Testis (tissue), 3 donors: ENCODE results near the gene DVL1. TPM values are rescaled to one million over a fixed set of nuclear protein-coding genes. Genes with fewer than 3 reads are reported as not detected.

Experiments used
- DNase-seq: peaks from one replicate; pipeline ENCODE4 v3.0.0-alpha.2; 2019
- H3K27ac ChIP-seq, 2 donors: fragments of 200-600 bp; sonication (generic); one replicate each; pipeline ENCODE4 v1.5.1; 2019
- H3K27me3 ChIP-seq: fragments of 200-600 bp; sonication (generic); one replicate; pipeline ENCODE4 v1.5.1; 2019
- H3K36me3 ChIP-seq: fragments of 200-600 bp; sonication (generic); one replicate; pipeline ENCODE4 v1.5.1; 2017; ENCODE audit warnings: low read depth; ENCODE audit errors: missing control alignments
- H3K4me1 ChIP-seq: fragments of 200-600 bp; sonication (generic); one replicate; pipeline ENCODE4 v1.5.1; 2019
- H3K4me3 ChIP-seq, 2 donors: fragments of 200-600 bp; sonication (generic); one replicate each; pipeline ENCODE4 v1.5.1; 2017 to 2019
- H3K9me3 ChIP-seq: fragments of 200-600 bp; sonication (generic); one replicate; pipeline ENCODE4 v1.5.1; 2017
- CTCF ChIP-seq, 3 experiments: fragments of 450-650 bp in 2 of 3; fragments of 200-600 bp in 1 of 3; sonication (generic) in 1 of 3; IDR thresholded peaks; one replicate each; pipeline ENCODE4 v1.5.1; 2016 to 2019; ENCODE audit warnings: antibody characterized with exemption in 3 of 3, mild to moderate bottlenecking in 2 of 3, moderate library complexity in 1 of 3
- POLR2A ChIP-seq: fragments of 450-650 bp; IDR thresholded peaks from one replicate; pipeline ENCODE4 v1.6.1; 2017; ENCODE audit warnings: antibody characterized with exemption, mild to moderate bottlenecking, moderate library complexity
- WGBS, 2 donors: methylation state at CpG; one replicate each; pipeline ENCODE4 v1.1.5; 2018; 5-methylcytosine and 5-hydroxymethylcytosine counted together
- intact Hi-C: fragments of 100-400 bp; cut with DNase I; formaldehyde crosslinking; loops from one replicate; pipeline ENCODE4 v1.15.1; 2023; ENCODE audit warnings: low total_unique reads
- polyA plus RNA-seq: library from polyadenylated mRNA; stranded (reverse); fragments of 350-450 nt; fragmentation: Illumina TruSeq; extraction: RNeasy Lipid Tissue Mini Kit (QIAGEN cat#74804); gene quantifications from one replicate; pipeline ENCODE4 v1.2.3, GENCODE V29; 2014; ENCODE audit warnings: low read depth, low replicate concordance; ENCODE audit not compliant: insufficient read depth
- total RNA-seq, 2 donors: library from RNA; depleted of rRNA; stranded (reverse); fragments of >200 nt; gene quantifications; one replicate each; pipeline ENCODE4 v1.2.3, GENCODE V29; 2016

Gene DVL1
- total and polyA plus RNA-seq, 3 donors from 2014 or later, result 65.8 to 183 (median 169) TPM

GRCh38 chr1:1314237-1314586 is 35.0 kb downstream of the DVL1 start:
- DNase-seq, result no peak
- Histone ChIP-seq H3K36me3 (no peaks in the 10 kb centered on the region), H3K27me3 (no peaks in the 10 kb centered on the region), H3K9me3 (no peaks in the 10 kb centered on the region), H3K4me3 (no peak overlapping the region), H3K27ac (no peak overlapping the region), H3K4me1 (peaks cover 15% of the 10 kb centered on the region)
- TF ChIP-seq CTCF (IDR thresholded peaks at IDR 0.05) (no peak), POLR2A (no peak)
- 85 to 93% methylated on average over 7 to 15 of the region's 15 CpGs for WGBS, 2 donors
- intact Hi-C loops, result no loop called here

- no peak overlapping the region for H3K27ac ChIP-seq
- DNase-seq, result no peak
- H3K27me3 ChIP-seq, result no peaks in the 10 kb centered on the region
- 86 to 87% methylated on average over 15 to 37 of the region's 37 CpGs for WGBS, 2 donors
- H3K4me1 ChIP-seq, result peaks cover 16% of the 10 kb centered on the region
- H3K9me3 ChIP-seq, result no peaks in the 10 kb centered on the region
- TF ChIP-seq POLR2A (no peak), CTCF (IDR thresholded peaks at IDR 0.05) (no peak)
- intact Hi-C loops, result no loop called here
- no peaks in the 10 kb centered on the region for H3K36me3 ChIP-seq
- no peak overlapping the region for H3K4me3 ChIP-seq
Observed at GRCh38 chr1:1313500-1314236, 35.5 kb downstream of the DVL1 start.

GRCh38 chr1:1312450-1313314 is 36.5 kb downstream of the DVL1 start:
- 89 to 91% methylated on average over 23 to 49 of the region's 49 CpGs for WGBS, 2 donors
- Histone ChIP-seq H3K9me3 (no peaks in the 10 kb centered on the region), H3K4me1 (peaks cover 7% of the 10 kb centered on the region), H3K36me3 (no peaks in the 10 kb centered on the region), H3K27me3 (no peaks in the 10 kb centered on the region), H3K27ac (no peak overlapping the region), H3K4me3 (no peak overlapping the region)
- DNase-seq, result no peak
- intact Hi-C loops, result no loop called here
- no peak for TF ChIP-seq CTCF (IDR thresholded peaks at IDR 0.05)
- no peak for TF ChIP-seq POLR2A

DNA sequence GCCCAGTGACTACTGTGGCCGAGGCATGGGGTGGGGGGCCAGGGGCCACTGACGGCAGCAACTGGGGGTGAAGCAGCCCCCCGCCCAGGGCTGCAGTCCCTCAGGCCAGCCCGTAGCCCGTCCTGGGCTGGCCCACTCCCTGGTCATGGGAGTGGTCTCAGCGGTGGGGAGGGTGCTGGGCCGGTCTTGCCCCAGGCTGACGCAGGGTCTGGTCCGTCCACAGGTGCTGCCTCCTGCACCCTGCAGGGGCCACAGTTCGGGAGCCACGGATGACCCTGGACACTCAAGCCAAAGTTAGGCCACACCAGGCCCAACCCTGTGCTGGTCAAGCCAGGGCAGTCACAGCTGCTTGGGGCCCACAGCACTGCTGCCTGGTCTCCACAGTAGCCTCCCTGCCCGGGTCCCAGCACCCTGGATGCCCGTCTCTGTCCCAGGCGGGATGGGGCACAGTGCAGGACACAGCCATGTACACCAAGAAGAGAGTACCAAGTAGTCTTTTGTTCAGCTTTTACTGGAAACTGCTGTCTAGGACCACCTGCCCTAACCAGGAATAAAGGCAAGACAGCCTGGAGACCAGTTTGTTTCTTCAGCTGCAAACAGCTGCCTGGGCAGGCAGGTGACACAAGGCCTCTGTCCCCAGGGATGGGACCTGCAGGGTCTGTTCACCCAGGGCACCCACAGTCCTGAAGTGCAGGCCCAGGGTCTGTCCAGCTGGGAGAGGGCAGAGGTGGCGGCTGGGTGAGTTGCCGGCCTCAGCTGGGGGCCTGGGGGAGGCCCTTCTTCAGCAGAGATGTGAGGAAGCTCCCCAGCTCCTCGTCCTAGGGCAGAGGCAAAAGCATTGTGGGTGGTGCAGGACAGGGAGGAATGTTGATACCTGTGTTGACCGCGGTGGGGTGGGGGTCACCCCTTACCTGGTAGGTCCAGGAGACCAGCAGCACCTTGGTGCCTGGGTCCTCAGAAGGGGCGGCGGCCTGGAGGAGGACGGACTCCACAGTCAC is 37.8 kb downstream of the DVL1 start:
- no peak for DNase-seq
- peaks cover 15% of the 10 kb centered on the region for H3K4me1 ChIP-seq
- WGBS, 2 donors, result 84 to 85% methylated on average over 7 to 20 of the region's 22 CpGs
- H3K27ac ChIP-seq, result no peak overlapping the region
- H3K36me3 ChIP-seq, result no peaks in the 10 kb centered on the region
- no peak overlapping the region for H3K4me3 ChIP-seq
- H3K9me3 ChIP-seq, result no peaks in the 10 kb centered on the region
- no peak for TF ChIP-seq POLR2A
- no peak for TF ChIP-seq CTCF (IDR thresholded peaks at IDR 0.05)
- intact Hi-C loops, result no loop called here
- no peaks in the 10 kb centered on the region for H3K27me3 ChIP-seq
